Measurements from ENCODE around the gene PCDHGA6.

GRCh38 chr5:141398608-141399007 is 24.9 kb downstream of the PCDHGA6 start:
- TF ChIP-seq EZH2 (IDR thresholded peaks at IDR 0.05; ENCODE audit: borderline replicate concordance, insufficient read depth, low read depth, low read length, poor library complexity, severe bottlenecking) (no peak), CTCF (IDR thresholded peaks at IDR 0.05) (no peak)

All from B cell (primary cell).